ENCODE measurements around the gene LPP. TPM values are rescaled to one million over a fixed set of nuclear protein-coding genes. Genes with fewer than 3 reads are reported as not detected.

LPP gene
- total RNA-seq, 4 donors from 2014 or later = 45.9 to 81.1 (median 63.0) TPM

GRCh38 chr3:188742755-188743550 lies 589.0 kb downstream of the LPP start:
- H3K4me3 ChIP-seq (ENCODE audit: low read depth, poor library complexity, severe bottlenecking) = no peak overlapping the region
- DNase-seq (ENCODE audit: low spot score in 2 of 2) = no peak
- 92 to 95% methylated on average over 4 of the region's 4 CpGs for WGBS, 2 donors
- intact Hi-C loops (cut with DNase I; ENCODE audit: low total_unique reads) = loop anchor here (5.0 kb wide), 1 partner anchor 301 kb away; no protein-coding TSS in a partner anchor
- no peak for TF ChIP-seq CTCF (IDR thresholded peaks at IDR 0.05)
- TF ChIP-seq POLR2A (IDR thresholded peaks at IDR 0.05) = no peak

GRCh38 chr3:188744166-188744565 lies 590.2 kb downstream of the LPP start:
- H3K4me3 ChIP-seq (ENCODE audit: low read depth, poor library complexity, severe bottlenecking) = no peak overlapping the region
- WGBS, 2 donors = 95 to 100% methylated on average over 2 of the region's 2 CpGs
- no peak for TF ChIP-seq POLR2A (IDR thresholded peaks at IDR 0.05)
- intact Hi-C loops (cut with DNase I; ENCODE audit: low total_unique reads) = loop anchor here (5.0 kb wide), 1 partner anchor 302 kb away; no protein-coding TSS in a partner anchor
- no peak for DNase-seq (ENCODE audit: low spot score in 2 of 2)

GRCh38 chr3:188745031-188745430 lies 591.1 kb downstream of the LPP start:
- DNase-seq (ENCODE audit: low spot score in 2 of 2) = no peak
- intact Hi-C loops (cut with DNase I; ENCODE audit: low total_unique reads) = no loop called here
- H3K4me3 ChIP-seq (ENCODE audit: low read depth, poor library complexity, severe bottlenecking) = no peak overlapping the region
- TF ChIP-seq POLR2A (IDR thresholded peaks at IDR 0.05) (no peak), CTCF (IDR thresholded peaks at IDR 0.05) (no peak)

DNA sequence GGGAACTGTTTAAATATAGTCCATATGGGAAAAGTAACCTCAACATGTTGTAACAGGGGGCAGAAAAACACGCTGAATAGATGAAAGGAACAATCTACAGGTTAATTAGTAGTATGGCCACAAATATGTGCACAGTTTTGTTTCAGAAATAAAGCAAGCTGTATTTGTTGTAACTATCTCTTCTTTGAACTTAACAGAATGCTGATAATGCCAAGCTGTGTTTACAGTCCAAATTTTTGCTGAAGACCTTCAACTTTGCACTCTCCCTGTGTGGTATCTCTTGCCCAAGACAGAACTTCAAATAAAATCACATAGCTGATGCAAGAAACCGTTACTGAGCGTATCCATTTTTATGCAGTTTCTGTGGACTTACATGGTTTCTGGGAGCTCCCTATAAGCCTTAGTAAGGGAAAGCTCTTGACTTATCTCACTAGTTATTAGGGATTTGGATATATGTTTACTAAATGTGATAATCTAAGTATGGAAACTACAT lies 592.4 kb downstream of the LPP start:
- 84 to 92% methylated on average over 3 of the region's 3 CpGs for WGBS, 2 donors
- intact Hi-C loops (cut with DNase I; ENCODE audit: low total_unique reads) = no loop called here
- no peak for DNase-seq (ENCODE audit: low spot score in 2 of 2)

GRCh38 chr3:188747489-188747888 lies 593.5 kb downstream of the LPP start:
- no peak for TF ChIP-seq POLR2A (IDR thresholded peaks at IDR 0.05)
- TF ChIP-seq CTCF (IDR thresholded peaks at IDR 0.05) = no peak
- intact Hi-C loops (cut with DNase I; ENCODE audit: low total_unique reads) = no loop called here
- H3K4me3 ChIP-seq (ENCODE audit: low read depth, poor library complexity, severe bottlenecking) = no peak overlapping the region
- DNase-seq (ENCODE audit: low spot score in 2 of 2) = no peak
- 84 to 90% methylated on average over 3 of the region's 3 CpGs for WGBS, 2 donors

More for the DNA sequence above, 592.4 kb downstream of the LPP start:
- TF ChIP-seq CTCF (IDR thresholded peaks at IDR 0.05) (peak in 1 of 3 donors; percentile 11), POLR2A (IDR thresholded peaks at IDR 0.05) (no peak)
- no peak overlapping the region for H3K4me3 ChIP-seq (ENCODE audit: low read depth, poor library complexity, severe bottlenecking)

- intact Hi-C loops (cut with DNase I; ENCODE audit: low total_unique reads) = no loop called here
- no peak overlapping the region for H3K4me3 ChIP-seq (ENCODE audit: low read depth, poor library complexity, severe bottlenecking)
- WGBS, 2 donors = 74 to 88% methylated on average over 5 of the region's 5 CpGs
- no peak for DNase-seq (ENCODE audit: low spot score in 2 of 2)
- TF ChIP-seq CTCF (IDR thresholded peaks at IDR 0.05) (no peak), POLR2A (IDR thresholded peaks at IDR 0.05) (no peak)
These were observed 595.2 kb downstream of the LPP start for GRCh38 chr3:188749010-188749617.
